Stomach (tissue), 9 donors: ENCODE results near the gene EHHADH. TPM values are rescaled to one million over a fixed set of nuclear protein-coding genes. Genes with fewer than 3 reads are reported as not detected.
A peak's percentile ranks its signal among the peaks of the same experiment; 100 is the strongest.

ENCODE experiments used
- DNase-seq, 2 donors: peaks; one replicate each; pipeline versions ENCODE4 v3.0.0 to v3.0.0-alpha.2; 2013 to 2019
- H3K27ac ChIP-seq, 5 donors: fragments of 200-600 bp in 4 of 5; sonication (generic) in 4 of 5; one replicate each; pipeline ENCODE4 v1.5.1; 2013 to 2019; ENCODE audit warnings: mild to moderate bottlenecking in 1 of 5, moderate library complexity in 1 of 5
- H3K27me3 ChIP-seq, 3 donors: fragments of 200-600 bp; sonication (generic); one replicate each; pipeline ENCODE4 v1.5.1; 2017 to 2019; ENCODE audit warnings: mixed run types in 1 of 3
- H3K36me3 ChIP-seq, 4 donors: fragments of 200-600 bp; sonication (generic); 1 replicate in 3 of 4; 2 replicates in 1 of 4; pipeline ENCODE4 v1.5.1; 2016 to 2019
- H3K4me1 ChIP-seq, 4 donors: fragments of 200-600 bp; sonication (generic); one replicate each; pipeline ENCODE4 v1.5.1; 2016 to 2019
- H3K4me3 ChIP-seq, 4 donors: fragments of 200-600 bp; sonication (generic) in 3 of 4; one replicate each; pipeline ENCODE4 v1.5.1; 2016 to 2019; ENCODE audit warnings: mild to moderate bottlenecking in 1 of 4
- H3K9me3 ChIP-seq, 4 donors: fragments of 200-600 bp; sonication (generic); one replicate each; pipeline ENCODE4 v1.5.1; 2016 to 2019
- CTCF ChIP-seq, 7 experiments: fragments of 450-650 bp in 4 of 7; fragments of 200-600 bp in 3 of 7; sonication (generic) in 3 of 7; IDR thresholded peaks; one replicate each; pipeline ENCODE4 v1.5.1; 2016 to 2019; ENCODE audit warnings: antibody characterized with exemption in 7 of 7, control low read depth in 2 of 7, mild to moderate bottlenecking in 1 of 7
- EP300 ChIP-seq: sonication (generic); formaldehyde crosslinking; IDR thresholded peaks from one replicate; pipeline ENCODE4 v1.6.1; 2017; ENCODE audit warnings: antibody characterized with exemption
- POLR2A ChIP-seq, 4 donors: fragments of 450-650 bp; IDR thresholded peaks; one replicate each; pipeline ENCODE4 v1.6.1; 2016; ENCODE audit warnings: antibody characterized with exemption in 4 of 4, control low read depth in 2 of 4, mild to moderate bottlenecking in 1 of 4, moderate library complexity in 1 of 4
- POLR2AphosphoS5 ChIP-seq, 3 donors: sonication (generic); formaldehyde crosslinking; IDR thresholded peaks; one replicate each; pipeline ENCODE4 v1.6.1; 2016; ENCODE audit warnings: antibody characterized with exemption in 3 of 3
- WGBS, 5 donors: extraction: QIAGEN DNeasy Blood & Tissue Kit in 3 of 5; methylation state at CpG; one replicate each; pipeline versions ENCODE4 v1.1.5 to v1.1.7; 2013 to 2018; 5-methylcytosine and 5-hydroxymethylcytosine counted together
- intact Hi-C: fragments of 100-400 bp; cut with DNase I; formaldehyde crosslinking; loops from one replicate; pipeline ENCODE4 v1.15.1; 2023; ENCODE audit warnings: low total_unique reads
- polyA plus RNA-seq, 3 donors: library from polyadenylated mRNA; stranded (reverse); fragments of 200-250 nt; gene quantifications; one replicate each; pipeline ENCODE4 v1.2.3, GENCODE V29; 2013
- total RNA-seq, 5 donors: library from RNA; depleted of rRNA; stranded (reverse); fragments of >200 nt; gene quantifications; one replicate each; pipeline versions ENCODE4 v1.1.0 to v1.2.3, GENCODE V29; 2014 to 2016
- donor health status: healthy with polysubstance abuse.
- donor health status: Bipolar disorder and iron deficiency.
- donor health status: healthy.

Gene EHHADH
- total and polyA plus RNA-seq, 8 donors, result 0.58 to 18.3 (median 7.9) TPM

GRCh38 chr3:185276415-185276814 is 22.6 kb upstream of the EHHADH start:
- Histone ChIP-seq H3K4me3 (no peak overlapping the region), H3K27ac (no peak overlapping the region), H3K4me1 (no peaks in the 10 kb centered on the region), H3K9me3 (no peaks in the 10 kb centered on the region), H3K27me3 (peaks cover 0 to 40% (median 0%) of the 10 kb centered on the region in 3 donors), H3K36me3 (no peaks in the 10 kb centered on the region)
- intact Hi-C loops, result no loop called here
- TF ChIP-seq POLR2AphosphoS5 (IDR thresholded peaks at IDR 0.05), result no peak
- no peak for TF ChIP-seq CTCF (IDR thresholded peaks at IDR 0.05)
- no peak for TF ChIP-seq EP300
- TF ChIP-seq POLR2A (IDR thresholded peaks at IDR 0.05), result no peak
- 78 to 87% (median 82%) methylated on average over 4 of the region's 4 CpGs for WGBS, 5 donors
- no peak for DNase-seq

DNA sequence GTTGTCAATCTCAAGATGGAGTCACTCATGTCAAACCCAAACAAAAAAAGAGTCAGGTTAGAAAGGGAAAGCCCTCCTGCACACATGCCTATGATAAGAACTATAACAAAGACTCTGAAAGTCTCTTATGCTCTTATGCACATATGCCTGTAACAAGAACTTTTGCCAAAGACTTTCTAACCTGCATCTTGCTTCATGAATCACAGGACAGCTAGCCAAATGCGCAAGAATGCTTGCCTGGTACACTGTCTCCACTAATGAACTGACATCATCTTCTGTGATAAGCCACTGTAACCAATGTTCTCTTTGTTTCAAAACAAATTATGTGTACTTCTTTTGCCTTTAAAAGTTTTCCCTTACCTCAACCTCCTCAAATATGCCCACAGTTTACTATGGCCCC is 18.2 kb upstream of the EHHADH start:
- no peak for DNase-seq
- TF ChIP-seq POLR2A (IDR thresholded peaks at IDR 0.05) (no peak), EP300 (no peak), CTCF (IDR thresholded peaks at IDR 0.05) (no peak), POLR2AphosphoS5 (IDR thresholded peaks at IDR 0.05) (no peak)
- Histone ChIP-seq H3K27ac (no peak overlapping the region), H3K4me1 (no peaks in the 10 kb centered on the region), H3K4me3 (no peak overlapping the region), H3K27me3 (peaks cover 0 to 43% (median 0%) of the 10 kb centered on the region in 3 donors), H3K9me3 (no peaks in the 10 kb centered on the region), H3K36me3 (no peaks in the 10 kb centered on the region)
- 89 to 94% (median 92%) methylated on average over 1 of the region's 1 CpG for WGBS, 5 donors
- intact Hi-C loops, result no loop called here

- Histone ChIP-seq H3K9me3 (no peaks in the 10 kb centered on the region), H3K27me3 (peaks cover 0 to 34% (median 0%) of the 10 kb centered on the region in 3 donors), H3K4me3 (no peak overlapping the region), H3K27ac (no peak overlapping the region), H3K36me3 (no peaks in the 10 kb centered on the region), H3K4me1 (no peaks in the 10 kb centered on the region)
- no peak for TF ChIP-seq POLR2AphosphoS5 (IDR thresholded peaks at IDR 0.05)
- TF ChIP-seq CTCF (IDR thresholded peaks at IDR 0.05), result no peak
- no peak for TF ChIP-seq EP300
- no peak for TF ChIP-seq POLR2A (IDR thresholded peaks at IDR 0.05)
- DNase-seq, result no peak
- WGBS, 5 donors, result 72 to 83% (median 81%) methylated on average over 4 of the region's 4 CpGs
- intact Hi-C loops, result no loop called here
Measured at GRCh38 chr3:185270956-185271332, 17.1 kb upstream of the EHHADH start.

GRCh38 chr3:185270262-185270955 is 16.6 kb upstream of the EHHADH start:
- H3K4me1 ChIP-seq, result no peaks in the 10 kb centered on the region
- WGBS, 5 donors, result 41 to 47% (median 44%) methylated on average over 4 of the region's 4 CpGs
- H3K4me3 ChIP-seq, result no peak overlapping the region
- no peaks in the 10 kb centered on the region for H3K9me3 ChIP-seq
- DNase-seq, result peak in 1 of 2 donors; percentile 57
- no peak overlapping the region for H3K27ac ChIP-seq
- TF ChIP-seq POLR2AphosphoS5 (IDR thresholded peaks at IDR 0.05) (no peak), CTCF (IDR thresholded peaks at IDR 0.05) (peak in 5 of 7 experiments; percentile 23 to 39 (median 27))
- intact Hi-C loops, result no loop called here
- H3K27me3 ChIP-seq, result peaks cover 0 to 34% (median 0%) of the 10 kb centered on the region in 3 donors
- H3K36me3 ChIP-seq, result no peaks in the 10 kb centered on the region
